Mesodermal cell (in vitro differentiated cells): ENCODE results near the gene PHACTR4.
A peak's percentile ranks its signal among the peaks of the same experiment; 100 is the strongest.
"Not testable (repeated sequence)": the region's sequence is repeated elsewhere in the genome, so short reads cannot be mapped to it uniquely, and the experiment has no call there.

Experiments used
- H3K27ac ChIP-seq: 2 replicates; pipeline ENCODE4 v1.7.0; 2013; ENCODE audit warnings: mild to moderate bottlenecking, low read depth, low read length, moderate library complexity; ENCODE audit not compliant: severe bottlenecking
- H3K36me3 ChIP-seq: 2 replicates; pipeline ENCODE4 v1.7.1; 2013; ENCODE audit warnings: mild to moderate bottlenecking, low read length, moderate library complexity; ENCODE audit not compliant: control insufficient read depth, insufficient read depth
- H3K4me1 ChIP-seq: one replicate; pipeline ENCODE4 v1.7.1; 2013; ENCODE audit warnings: mild to moderate bottlenecking, low read length; ENCODE audit not compliant: insufficient read depth, control insufficient read depth, poor library complexity, severe bottlenecking
- H3K4me3 ChIP-seq: 2 replicates; pipeline ENCODE4 v1.7.0; 2013; ENCODE audit warnings: low read length, control low read depth, mild to moderate bottlenecking; ENCODE audit not compliant: insufficient read depth, poor library complexity, severe bottlenecking; ENCODE audit errors: extremely low read depth
- H3K9me3 ChIP-seq: 2 replicates; pipeline ENCODE4 v1.7.1; 2013; ENCODE audit warnings: mild to moderate bottlenecking, low read length, moderate library complexity; ENCODE audit not compliant: control insufficient read depth
- WGBS, 2 experiments: methylation state at CpG; one replicate each; pipeline ENCODE4 v1.1.5; 2013; ENCODE audit warnings: missing lambda C conversion rate in 2 of 2; ENCODE audit not compliant: insufficient coverage in 2 of 2; 5-methylcytosine and 5-hydroxymethylcytosine counted together

PHACTR4 gene

DNA sequence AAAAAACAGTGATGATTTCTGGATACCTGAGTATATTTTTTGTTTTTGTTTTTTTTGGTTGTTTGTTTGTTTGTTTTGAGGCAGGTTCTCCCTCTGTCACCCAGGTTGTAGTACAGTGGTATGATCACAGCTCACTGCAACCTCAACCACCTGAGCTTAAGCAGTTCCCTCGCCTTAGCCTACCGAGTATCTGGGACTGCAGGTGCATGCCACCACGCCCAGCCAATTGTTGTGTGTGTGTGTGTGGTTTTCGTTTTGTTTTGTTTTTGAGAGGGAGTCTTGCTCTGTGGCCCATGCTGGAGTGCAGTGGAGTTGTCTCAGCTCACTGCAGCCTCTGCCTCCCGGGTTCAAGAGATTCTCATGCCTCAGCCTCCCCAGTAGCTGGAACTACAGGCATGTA is 81.0 kb downstream of the PHACTR4 start:
- 90% methylated on average over 2 of the region's 5 CpGs; no CpG with 5 or more reads in 1 of the 2 experiments for WGBS, 2 experiments
- H3K9me3 ChIP-seq, result no peaks in the 10 kb centered on the region
- no peaks in the 10 kb centered on the region for H3K4me1 ChIP-seq
- H3K4me3 ChIP-seq, result no peak overlapping the region
- no peak overlapping the region for H3K27ac ChIP-seq
- peaks cover 16% of the 10 kb centered on the region for H3K36me3 ChIP-seq

DNA sequence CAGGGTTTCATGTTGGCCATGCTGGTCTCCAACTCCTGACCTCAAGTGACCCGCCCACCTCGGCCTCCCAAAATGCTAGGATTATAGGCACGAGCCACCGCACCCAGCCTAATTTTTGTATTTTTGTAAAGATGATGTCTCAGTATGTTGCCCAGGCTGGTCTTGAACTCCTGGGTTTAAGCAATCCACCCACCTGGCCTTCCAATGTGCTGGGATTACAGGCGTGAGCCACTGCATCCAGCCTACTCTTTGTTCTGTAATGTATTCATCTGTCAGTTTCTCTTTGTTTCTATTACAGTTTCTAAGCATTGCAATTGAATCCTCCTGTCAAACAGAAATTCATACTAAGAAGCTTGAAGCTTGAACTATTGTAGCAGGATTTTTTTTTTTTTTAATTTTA is 81.5 kb downstream of the PHACTR4 start:
- Histone ChIP-seq H3K27ac (no peak overlapping the region), H3K9me3 (no peaks in the 10 kb centered on the region), H3K36me3 (peaks cover 16% of the 10 kb centered on the region), H3K4me3 (no peak overlapping the region), H3K4me1 (peaks cover 4% of the 10 kb centered on the region)
- WGBS, 2 experiments, result 100% methylated on average over 1 to 4 of the region's 5 CpGs

DNA sequence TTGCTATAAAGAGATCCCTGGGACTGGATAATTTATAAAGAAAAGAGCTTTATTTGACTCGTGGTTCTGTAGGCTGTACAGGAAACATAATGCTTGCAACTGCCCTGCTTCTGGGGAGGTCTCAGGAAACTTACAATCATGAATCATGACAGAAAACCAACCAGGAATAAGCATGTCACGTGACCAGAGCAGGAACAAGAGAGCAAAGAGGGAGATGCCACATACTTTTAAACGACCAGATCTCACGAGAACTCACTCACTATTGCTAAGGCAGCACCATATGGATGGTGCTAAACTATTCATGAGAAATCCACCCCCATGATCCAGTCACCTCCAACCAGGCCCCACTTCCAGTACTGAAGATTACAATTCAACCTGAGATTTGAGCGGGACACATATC is 86.5 kb downstream of the PHACTR4 start:
- Histone ChIP-seq H3K4me1 (peaks cover 9% of the 10 kb centered on the region), H3K9me3 (no peaks in the 10 kb centered on the region), H3K4me3 (no peak overlapping the region), H3K27ac (peak overlapping the region; percentile 16), H3K36me3 (peaks cover 31% of the 10 kb centered on the region)
- WGBS, 2 experiments, result 83 to 85% methylated on average over 5 of the region's 5 CpGs

DNA sequence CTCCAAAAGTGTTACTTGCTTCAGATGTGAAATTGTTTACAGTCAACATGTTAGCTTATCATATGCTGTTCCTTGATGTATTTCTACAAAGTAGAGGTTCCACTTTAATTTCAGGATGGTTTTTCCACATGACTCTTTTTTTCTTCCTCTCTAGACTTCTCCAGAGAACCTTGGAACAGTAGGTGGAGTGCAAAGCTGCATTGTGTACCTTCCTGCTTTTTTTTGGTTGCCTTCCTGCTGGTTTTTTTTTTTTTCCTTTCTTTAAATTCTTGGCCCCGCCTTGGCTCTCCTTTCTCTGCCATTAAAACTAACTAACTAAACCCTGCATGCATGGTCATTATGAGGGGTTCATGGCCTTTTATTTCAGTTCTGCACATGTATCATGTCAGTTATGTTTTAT is 88.1 kb downstream of the PHACTR4 start:
- peaks cover 9% of the 10 kb centered on the region for H3K4me1 ChIP-seq
- peaks cover 36% of the 10 kb centered on the region for H3K36me3 ChIP-seq
- no peak overlapping the region for H3K27ac ChIP-seq
- H3K9me3 ChIP-seq, result no peaks in the 10 kb centered on the region
- WGBS, 2 experiments, result no CpG with 5 or more reads among the region's 1 CpG
- no peak overlapping the region for H3K4me3 ChIP-seq

DNA sequence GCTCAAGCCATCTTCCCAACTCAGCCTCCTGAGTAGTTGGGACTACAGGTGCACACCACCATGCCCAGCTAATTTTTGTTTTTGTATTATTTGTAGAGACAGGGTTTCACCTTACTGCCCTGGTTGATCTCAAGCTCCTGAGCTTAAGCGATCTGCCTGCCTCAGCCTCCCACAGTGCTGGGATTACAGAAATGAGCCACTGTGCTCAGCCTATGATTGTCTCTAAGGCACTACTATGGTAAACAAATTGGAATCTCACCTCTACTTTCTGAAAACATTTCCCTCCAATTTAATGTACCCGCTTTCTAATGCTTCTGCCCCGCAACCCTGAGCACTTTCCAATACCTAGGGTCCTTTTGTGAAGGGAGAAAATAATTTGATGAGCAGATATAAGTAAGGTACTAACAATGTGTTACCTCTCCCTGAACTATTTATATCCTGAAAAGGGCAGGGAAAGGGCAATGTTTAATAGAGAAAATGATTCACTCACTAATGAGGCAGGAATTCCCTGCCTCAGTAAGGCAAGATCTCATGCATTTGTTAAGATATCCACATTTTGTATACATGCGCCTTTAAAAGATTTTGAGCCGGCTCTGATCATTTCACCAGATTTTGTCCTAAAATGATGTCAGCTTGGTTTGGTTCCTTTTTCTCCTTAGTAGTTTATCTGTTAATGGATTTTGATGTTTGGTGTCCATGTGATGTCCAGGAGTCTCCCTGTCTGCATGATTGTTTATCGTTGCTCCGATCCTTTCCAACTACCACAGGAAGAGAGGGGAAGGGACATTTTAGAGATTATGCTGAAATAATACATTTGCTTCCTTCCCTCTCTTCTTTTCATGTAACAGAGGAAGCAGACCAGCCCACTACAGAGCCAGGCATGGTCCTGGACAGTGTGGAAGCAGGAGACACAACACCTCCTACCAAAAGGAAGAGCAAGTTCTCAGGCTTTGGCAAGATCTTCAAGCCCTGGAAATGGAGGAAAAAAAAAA is 89.0 kb downstream of the PHACTR4 start:
- WGBS, 2 experiments, result 88 to 92% methylated on average over 1 to 2 of the region's 7 CpGs

DNA sequence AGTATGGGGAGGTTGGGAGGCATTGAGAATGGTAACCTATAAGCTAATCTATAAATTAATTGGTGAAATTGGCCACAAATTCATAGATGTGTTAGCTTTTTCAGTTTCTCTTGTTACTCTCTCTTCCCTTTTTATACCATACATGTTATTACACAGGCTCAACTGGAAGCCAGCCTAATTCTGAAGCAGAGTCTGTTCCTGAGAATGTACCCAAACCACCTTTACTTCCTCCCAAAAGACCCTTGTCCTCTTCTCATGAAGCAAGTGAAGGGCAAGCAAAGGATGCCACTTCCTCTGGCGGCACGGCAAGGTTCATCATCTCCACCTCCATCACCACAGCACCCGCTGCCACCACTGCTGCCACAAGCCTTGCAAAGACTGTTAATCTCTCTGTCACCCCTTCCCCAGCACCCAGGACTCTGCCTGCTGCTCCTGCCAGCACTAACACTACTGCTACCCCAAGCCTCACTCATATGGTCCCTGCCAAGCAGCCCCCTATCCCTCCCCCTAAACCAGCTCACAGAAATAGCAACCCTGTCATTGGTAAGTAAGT is 96.8 kb downstream of the PHACTR4 start:
- no peak overlapping the region for H3K4me3 ChIP-seq
- 92 to 94% methylated on average over 2 to 3 of the region's 3 CpGs for WGBS, 2 experiments
- no peak overlapping the region for H3K27ac ChIP-seq
- no peaks in the 10 kb centered on the region for H3K4me1 ChIP-seq
- no peaks in the 10 kb centered on the region for H3K9me3 ChIP-seq
- H3K36me3 ChIP-seq, result peaks cover 71% of the 10 kb centered on the region

More for the DNA sequence above, 89.0 kb downstream of the PHACTR4 start:
- Histone ChIP-seq H3K4me3 (no peak overlapping the region), H3K4me1 (peaks cover 9% of the 10 kb centered on the region), H3K9me3 (no peaks in the 10 kb centered on the region), H3K27ac (no peak overlapping the region), H3K36me3 (peaks cover 41% of the 10 kb centered on the region)

DNA sequence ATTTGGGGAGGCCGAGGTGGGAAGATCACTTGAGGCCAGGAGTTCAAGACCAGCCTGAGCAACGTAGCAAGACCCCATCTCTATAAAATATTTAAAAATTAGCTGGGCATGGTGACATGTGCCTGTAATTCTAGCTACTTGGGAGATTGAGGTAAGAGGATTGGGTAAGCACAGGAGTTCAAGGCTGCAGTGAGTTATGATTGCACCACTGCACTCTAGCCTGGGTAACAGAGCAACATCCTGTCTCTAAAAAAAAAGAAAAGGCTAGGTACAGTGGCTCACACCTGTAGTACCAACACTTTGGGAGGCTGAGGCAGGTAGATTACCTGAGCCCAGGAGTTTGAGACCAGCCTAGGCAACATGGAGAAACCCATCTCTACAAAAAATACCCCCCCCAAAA is 100.6 kb downstream of the PHACTR4 start:
- peaks cover 62% of the 10 kb centered on the region for H3K36me3 ChIP-seq
- no peak overlapping the region for H3K4me3 ChIP-seq
- H3K9me3 ChIP-seq, result no peaks in the 10 kb centered on the region
- H3K4me1 ChIP-seq, result no peaks in the 10 kb centered on the region
- no peak overlapping the region for H3K27ac ChIP-seq
- 100% methylated on average over 1 of the region's 2 CpGs for WGBS, 2 experiments

DNA sequence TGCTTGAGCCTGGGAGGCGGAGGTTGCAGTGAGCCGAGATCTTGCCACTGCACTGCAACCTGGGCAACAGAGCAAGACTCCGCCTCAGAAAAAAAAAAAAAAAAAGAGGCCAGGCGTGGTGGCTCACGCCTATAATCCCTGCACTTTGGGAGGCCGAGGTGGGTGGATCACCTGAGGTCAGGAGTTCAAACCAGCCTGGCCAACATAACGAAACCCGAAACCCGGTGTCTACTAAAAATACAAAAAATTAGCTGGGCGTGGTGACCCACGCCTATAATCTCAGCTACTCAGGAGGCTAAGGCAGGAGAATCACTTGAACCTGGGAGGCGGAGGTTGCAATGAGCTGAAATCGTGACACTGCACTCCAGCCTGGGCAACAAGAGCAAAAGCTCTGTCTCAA is 110.0 kb downstream of the PHACTR4 start:
- peaks cover 84% of the 10 kb centered on the region for H3K36me3 ChIP-seq
- H3K27ac ChIP-seq, H3K4me3 ChIP-seq, H3K4me1 ChIP-seq, H3K9me3 ChIP-seq: not testable (repeated sequence)
- 96 to 97% methylated on average over 10 to 13 of the region's 13 CpGs for WGBS, 2 experiments

DNA sequence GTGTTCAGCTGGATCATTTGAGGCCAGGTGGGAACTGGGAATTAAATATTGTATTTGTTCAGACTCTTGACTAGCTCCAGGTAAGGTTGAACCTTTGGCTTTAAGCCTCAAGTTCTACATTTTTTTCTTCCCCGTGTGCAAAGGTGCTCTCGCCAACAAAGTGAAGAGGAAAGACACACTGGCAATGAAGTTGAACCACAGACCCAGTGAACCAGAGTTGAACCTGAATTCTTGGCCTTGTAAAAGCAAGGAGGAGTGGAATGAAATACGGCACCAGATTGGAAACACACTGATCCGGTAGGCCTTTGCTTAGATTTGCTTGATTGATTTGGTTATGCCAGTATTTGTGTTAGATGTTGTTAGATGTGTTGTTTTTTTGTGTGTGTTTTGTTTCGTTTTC is 110.8 kb downstream of the PHACTR4 start:
- Histone ChIP-seq H3K36me3 (peaks cover 90% of the 10 kb centered on the region), H3K27ac (no peak overlapping the region), H3K4me1 (no peaks in the 10 kb centered on the region), H3K4me3 (no peak overlapping the region), H3K9me3 (no peaks in the 10 kb centered on the region)
- 95 to 98% methylated on average over 4 of the region's 5 CpGs for WGBS, 2 experiments

DNA sequence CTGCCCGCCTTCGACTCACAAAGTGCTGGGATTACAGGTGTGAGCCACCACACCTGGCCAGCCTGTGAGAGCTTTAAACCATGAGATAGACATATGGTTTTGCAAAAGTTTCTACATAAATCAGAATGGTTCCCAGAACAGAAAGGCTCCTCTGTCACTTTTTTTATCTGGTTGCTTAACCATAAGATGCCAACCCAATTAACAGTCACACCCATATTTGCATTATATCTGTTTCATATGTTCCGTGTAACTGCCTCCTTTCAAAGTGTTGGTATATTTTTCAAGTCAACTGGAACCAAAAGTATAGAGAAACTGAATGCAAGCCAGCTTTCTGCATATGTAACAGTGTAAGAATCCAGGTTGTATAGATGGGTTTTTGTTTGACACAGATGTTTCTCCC is 112.6 kb downstream of the PHACTR4 start:
- no peaks in the 10 kb centered on the region for H3K9me3 ChIP-seq
- no peaks in the 10 kb centered on the region for H3K4me1 ChIP-seq
- no peak overlapping the region for H3K27ac ChIP-seq
- peaks cover 90% of the 10 kb centered on the region for H3K36me3 ChIP-seq
- no peak overlapping the region for H3K4me3 ChIP-seq
- 88 to 100% methylated on average over 2 of the region's 3 CpGs for WGBS, 2 experiments

DNA sequence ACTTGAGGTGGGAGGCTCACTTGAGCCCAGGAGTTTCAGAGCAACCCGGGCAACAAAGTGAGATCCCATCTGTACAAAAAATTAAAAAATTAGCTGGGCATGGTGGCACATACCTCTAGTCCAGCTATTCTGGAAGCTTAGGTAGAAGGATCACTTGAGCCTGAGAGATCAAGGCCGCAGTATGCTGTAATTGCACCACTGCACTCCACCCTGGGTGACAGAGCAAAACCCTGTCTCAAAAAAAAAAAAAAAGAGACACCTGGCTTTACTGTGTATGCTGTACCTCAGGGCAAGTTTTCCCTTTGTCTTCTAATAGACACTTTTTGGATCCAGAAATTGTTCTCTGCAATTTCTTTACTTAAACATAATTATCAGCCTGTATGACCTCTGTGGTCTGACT is 113.2 kb downstream of the PHACTR4 start:
- H3K9me3 ChIP-seq, result no peaks in the 10 kb centered on the region
- no peaks in the 10 kb centered on the region for H3K4me1 ChIP-seq
- H3K27ac ChIP-seq, result no peak overlapping the region
- 100% methylated on average over 1 to 2 of the region's 2 CpGs for WGBS, 2 experiments
- H3K4me3 ChIP-seq, result no peak overlapping the region
- H3K36me3 ChIP-seq, result peaks cover 86% of the 10 kb centered on the region
